Measurements from ENCODE around the gene NOD2. TPM values are rescaled to one million over a fixed set of nuclear protein-coding genes. Genes with fewer than 3 reads are reported as not detected.

Gene NOD2
- total and polyA plus RNA-seq, 2 of the 13 experiments (the other 11 are each of a cell fraction or from before 2014, with no cell fraction given) = 0.27 to 0.81 TPM

GRCh38 chr16:50665128-50665878 is 28.1 kb upstream of the NOD2 start (continued):
- no peak for TF ChIP-seq CREM (IDR thresholded peaks at IDR 0.05)
- TF ChIP-seq CREM (CRISPR knock-in tag; IDR thresholded peaks at IDR 0.05) = no peak
- TF ChIP-seq SMC3 (IDR thresholded peaks at IDR 0.05; ENCODE audit: low read length) = peak; percentile 70
- TF ChIP-seq NFAT5 (CRISPR knock-in tag; IDR thresholded peaks at IDR 0.05) = no peak
- peak; percentile 27; the same call in 1 of the 2 replicates for TF ChIP-seq ZNF274 (CRISPR knock-in tag; IDR thresholded peaks at IDR 0.05)
- TF ChIP-seq YEATS2 (CRISPR knock-in tag; IDR thresholded peaks at IDR 0.05; ENCODE audit: borderline replicate concordance) = no peak; the same call in 1 of the 2 replicates
- TF ChIP-seq SMARCE1 (IDR thresholded peaks at IDR 0.05; ENCODE audit: borderline replicate concordance) = no peak
- no peak for TF ChIP-seq PITX1 (CRISPR knock-in tag; IDR thresholded peaks at IDR 0.05)
- TF ChIP-seq FOXK1 (CRISPR knock-in tag; IDR thresholded peaks at IDR 0.05; ENCODE audit: borderline replicate concordance, low read depth) = no peak
- TF ChIP-seq ZNF235 (CRISPR knock-in tag; IDR thresholded peaks at IDR 0.05; ENCODE audit: borderline replicate concordance) = no peak; the same call in 1 of the 2 replicates
- no peak for TF ChIP-seq SRSF9 (IDR thresholded peaks at IDR 0.05; ENCODE audit: borderline replicate concordance, insufficient read depth, low read depth, low read length, poor library complexity, severe bottlenecking)
- TF ChIP-seq ZNF275 (CRISPR knock-in tag; IDR thresholded peaks at IDR 0.05; ENCODE audit: borderline replicate concordance) = no peak; the same call in 1 of the 2 replicates
- no peak for TF ChIP-seq ZNF138 (CRISPR knock-in tag; IDR thresholded peaks at IDR 0.05; ENCODE audit: low read depth)
- 0 out of 2 replicates have a peak, but pooled peaks have one; percentile 19 for TF ChIP-seq HNF1B (CRISPR knock-in tag; IDR thresholded peaks at IDR 0.05)
- TF ChIP-seq ZNF780A (CRISPR knock-in tag; IDR thresholded peaks at IDR 0.05) = no peak
- no peak for TF ChIP-seq ZNF557 (CRISPR knock-in tag; IDR thresholded peaks at IDR 0.05)
- TF ChIP-seq CENPX (CRISPR knock-in tag; IDR thresholded peaks at IDR 0.05) = no peak
- TF ChIP-seq MXD1 (CRISPR knock-in tag; IDR thresholded peaks at IDR 0.05) = 0 out of 2 replicates have a peak, but pooled peaks have one; percentile 28

Data from HepG2 (cell line).